Panc1 (cell line): ENCODE results near the gene WDR70.
"Not testable (repeated sequence)": the region's sequence is repeated elsewhere in the genome, so short reads cannot be mapped to it uniquely, and the experiment has no call there.

Experiments used
- POLR2AphosphoS5 ChIP-seq: IDR thresholded peaks from 2 replicates; pipeline ENCODE4 v1.6.1; 2012; ENCODE audit warnings: mild to moderate bottlenecking, low read depth, low read length, moderate library complexity
- SIN3A ChIP-seq: IDR thresholded peaks from 2 replicates; pipeline ENCODE4 v1.6.1; 2012; ENCODE audit warnings: low read depth, mild to moderate bottlenecking, low read length, moderate library complexity, borderline replicate concordance; ENCODE audit not compliant: insufficient read depth
- TCF7L2 ChIP-seq: IDR thresholded peaks from 2 replicates; pipeline ENCODE4 v1.6.1; 2011; ENCODE audit warnings: mild to moderate bottlenecking, low read depth, low read length, inconsistent platforms
- TF ChIP-seq, protein P1 (sequence below): fragments of 450-650 bp; IDR thresholded peaks from 2 replicates; pipeline ENCODE4 v1.5.1; 2017; ENCODE audit warnings: mild to moderate bottlenecking
- TF ChIP-seq, protein P2 (sequence below), 2 experiments: IDR thresholded peaks; 2 replicates each; pipeline ENCODE4 v1.6.1; 2011 to 2012; ENCODE audit warnings: low read depth in 2 of 2, control low read depth in 1 of 2, low read length in 1 of 2, mild to moderate bottlenecking in 1 of 2, moderate library complexity in 1 of 2; ENCODE audit not compliant: insufficient read depth in 1 of 2

DNA sequence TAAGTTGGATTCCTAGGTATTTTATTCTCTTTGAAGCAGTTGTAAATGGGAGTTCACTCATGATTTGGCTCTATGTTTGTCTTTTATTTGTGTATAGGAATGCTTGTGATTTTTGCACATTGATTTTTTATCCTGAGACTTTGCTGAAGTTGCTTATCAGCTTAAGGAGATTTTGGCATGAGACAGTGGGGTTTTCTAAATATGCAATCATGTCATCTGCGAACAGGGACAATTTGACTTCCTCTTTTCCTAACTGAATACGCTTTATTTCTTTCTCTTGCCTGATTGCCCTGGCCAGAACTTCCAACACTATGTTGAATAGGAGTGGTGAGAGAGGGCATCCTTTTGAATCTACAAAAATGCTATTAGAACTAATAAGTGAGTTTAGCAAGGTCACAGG is 215.7 kb downstream of the WDR70 start:
- TF ChIP-seq, protein P1, sequence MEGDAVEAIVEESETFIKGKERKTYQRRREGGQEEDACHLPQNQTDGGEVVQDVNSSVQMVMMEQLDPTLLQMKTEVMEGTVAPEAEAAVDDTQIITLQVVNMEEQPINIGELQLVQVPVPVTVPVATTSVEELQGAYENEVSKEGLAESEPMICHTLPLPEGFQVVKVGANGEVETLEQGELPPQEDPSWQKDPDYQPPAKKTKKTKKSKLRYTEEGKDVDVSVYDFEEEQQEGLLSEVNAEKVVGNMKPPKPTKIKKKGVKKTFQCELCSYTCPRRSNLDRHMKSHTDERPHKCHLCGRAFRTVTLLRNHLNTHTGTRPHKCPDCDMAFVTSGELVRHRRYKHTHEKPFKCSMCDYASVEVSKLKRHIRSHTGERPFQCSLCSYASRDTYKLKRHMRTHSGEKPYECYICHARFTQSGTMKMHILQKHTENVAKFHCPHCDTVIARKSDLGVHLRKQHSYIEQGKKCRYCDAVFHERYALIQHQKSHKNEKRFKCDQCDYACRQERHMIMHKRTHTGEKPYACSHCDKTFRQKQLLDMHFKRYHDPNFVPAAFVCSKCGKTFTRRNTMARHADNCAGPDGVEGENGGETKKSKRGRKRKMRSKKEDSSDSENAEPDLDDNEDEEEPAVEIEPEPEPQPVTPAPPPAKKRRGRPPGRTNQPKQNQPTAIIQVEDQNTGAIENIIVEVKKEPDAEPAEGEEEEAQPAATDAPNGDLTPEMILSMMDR = not testable (repeated sequence)
- TF ChIP-seq POLR2AphosphoS5, TCF7L2, SIN3A: not testable (repeated sequence)
- TF ChIP-seq, protein P2, sequence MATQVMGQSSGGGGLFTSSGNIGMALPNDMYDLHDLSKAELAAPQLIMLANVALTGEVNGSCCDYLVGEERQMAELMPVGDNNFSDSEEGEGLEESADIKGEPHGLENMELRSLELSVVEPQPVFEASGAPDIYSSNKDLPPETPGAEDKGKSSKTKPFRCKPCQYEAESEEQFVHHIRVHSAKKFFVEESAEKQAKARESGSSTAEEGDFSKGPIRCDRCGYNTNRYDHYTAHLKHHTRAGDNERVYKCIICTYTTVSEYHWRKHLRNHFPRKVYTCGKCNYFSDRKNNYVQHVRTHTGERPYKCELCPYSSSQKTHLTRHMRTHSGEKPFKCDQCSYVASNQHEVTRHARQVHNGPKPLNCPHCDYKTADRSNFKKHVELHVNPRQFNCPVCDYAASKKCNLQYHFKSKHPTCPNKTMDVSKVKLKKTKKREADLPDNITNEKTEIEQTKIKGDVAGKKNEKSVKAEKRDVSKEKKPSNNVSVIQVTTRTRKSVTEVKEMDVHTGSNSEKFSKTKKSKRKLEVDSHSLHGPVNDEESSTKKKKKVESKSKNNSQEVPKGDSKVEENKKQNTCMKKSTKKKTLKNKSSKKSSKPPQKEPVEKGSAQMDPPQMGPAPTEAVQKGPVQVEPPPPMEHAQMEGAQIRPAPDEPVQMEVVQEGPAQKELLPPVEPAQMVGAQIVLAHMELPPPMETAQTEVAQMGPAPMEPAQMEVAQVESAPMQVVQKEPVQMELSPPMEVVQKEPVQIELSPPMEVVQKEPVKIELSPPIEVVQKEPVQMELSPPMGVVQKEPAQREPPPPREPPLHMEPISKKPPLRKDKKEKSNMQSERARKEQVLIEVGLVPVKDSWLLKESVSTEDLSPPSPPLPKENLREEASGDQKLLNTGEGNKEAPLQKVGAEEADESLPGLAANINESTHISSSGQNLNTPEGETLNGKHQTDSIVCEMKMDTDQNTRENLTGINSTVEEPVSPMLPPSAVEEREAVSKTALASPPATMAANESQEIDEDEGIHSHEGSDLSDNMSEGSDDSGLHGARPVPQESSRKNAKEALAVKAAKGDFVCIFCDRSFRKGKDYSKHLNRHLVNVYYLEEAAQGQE (IDR thresholded peaks at IDR 0.05; ENCODE audit: insufficient read depth in 1 of 2, low read depth in 2 of 2, low read length in 1 of 2) = not testable (repeated sequence)
